ENCODE data around the gene NKAIN2.

NKAIN2 gene

GRCh38 chr6:124747349-124747748 lies 943.7 kb downstream of the NKAIN2 start:
- H3K9me2 ChIP-seq (replicated peaks; ENCODE audit: insufficient read depth, low read length): no peaks in the 10 kb centered on the region
- no peak overlapping the region for H3K27ac ChIP-seq (ENCODE audit: low read length)
- no peaks in the 10 kb centered on the region for H3K9me3 ChIP-seq (replicated peaks; ENCODE audit: insufficient read depth, low read length)
- H3K27me3 ChIP-seq (replicated peaks; ENCODE audit: insufficient read depth, low read length): no peaks in the 10 kb centered on the region
- H3K4me1 ChIP-seq (ENCODE audit: low read length): no peaks in the 10 kb centered on the region
- DNase-seq: no peak
- H3K4me3 ChIP-seq (ENCODE audit: low read length): no peak overlapping the region
- no peak overlapping the region for H3K9ac ChIP-seq (ENCODE audit: low read length)
- no peak overlapping the region for H3K4me2 ChIP-seq (ENCODE audit: low read depth, low read length)
- no peak overlapping the region for H2AFZ ChIP-seq (ENCODE audit: low read length)
- H3F3A ChIP-seq (ENCODE audit: insufficient read depth, low read length): no peaks in the 10 kb centered on the region
- H3K36me3 ChIP-seq (replicated peaks; ENCODE audit: insufficient read depth, low read length): no peaks in the 10 kb centered on the region
- TF ChIP-seq EZH2phosphoT487 (IDR thresholded peaks at IDR 0.05; ENCODE audit: low read length): no peak
- TF ChIP-seq CTCF (IDR thresholded peaks at IDR 0.05; ENCODE audit: low read length): no peak
- TF ChIP-seq EZH2 (optimal IDR thresholded peaks at IDR 0.05; ENCODE audit: low read depth, low read length): no peak
- H3K79me2 ChIP-seq (ENCODE audit: low read length): no peaks in the 10 kb centered on the region
- no peaks in the 10 kb centered on the region for H4K20me1 ChIP-seq (ENCODE audit: insufficient read depth, low read length)

- Histone ChIP-seq H3K9ac (ENCODE audit: low read length) (no peak overlapping the region), H3K4me3 (ENCODE audit: low read length) (no peak overlapping the region), H3K27me3 (replicated peaks; ENCODE audit: insufficient read depth, low read length) (no peaks in the 10 kb centered on the region), H3K9me2 (replicated peaks; ENCODE audit: insufficient read depth, low read length) (no peaks in the 10 kb centered on the region), H3K27ac (ENCODE audit: low read length) (no peak overlapping the region), H2AFZ (ENCODE audit: low read length) (no peak overlapping the region), H3K79me2 (ENCODE audit: low read length) (no peaks in the 10 kb centered on the region), H4K20me1 (ENCODE audit: insufficient read depth, low read length) (no peaks in the 10 kb centered on the region), H3K4me1 (ENCODE audit: low read length) (no peaks in the 10 kb centered on the region), H3K9me3 (replicated peaks; ENCODE audit: insufficient read depth, low read length) (no peaks in the 10 kb centered on the region), H3K36me3 (replicated peaks; ENCODE audit: insufficient read depth, low read length) (no peaks in the 10 kb centered on the region), H3K4me2 (ENCODE audit: low read depth, low read length) (no peak overlapping the region), H3F3A (ENCODE audit: insufficient read depth, low read length) (no peaks in the 10 kb centered on the region)
- TF ChIP-seq EZH2phosphoT487 (IDR thresholded peaks at IDR 0.05; ENCODE audit: low read length) (no peak), CTCF (IDR thresholded peaks at IDR 0.05; ENCODE audit: low read length) (no peak), EZH2 (optimal IDR thresholded peaks at IDR 0.05; ENCODE audit: low read depth, low read length) (no peak)
- no peak for DNase-seq
These were observed 945.1 kb downstream of the NKAIN2 start for GRCh38 chr6:124748778-124749177.

GRCh38 chr6:124753001-124753400 lies 949.3 kb downstream of the NKAIN2 start:
- Histone ChIP-seq H3K9me2 (replicated peaks; ENCODE audit: insufficient read depth, low read length) (no peaks in the 10 kb centered on the region), H3K4me3 (ENCODE audit: low read length) (no peak overlapping the region), H2AFZ (ENCODE audit: low read length) (no peak overlapping the region), H3K4me2 (ENCODE audit: low read depth, low read length) (no peak overlapping the region), H3K27me3 (replicated peaks; ENCODE audit: insufficient read depth, low read length) (no peaks in the 10 kb centered on the region), H3K9ac (ENCODE audit: low read length) (no peak overlapping the region), H3F3A (ENCODE audit: insufficient read depth, low read length) (no peaks in the 10 kb centered on the region), H3K4me1 (ENCODE audit: low read length) (no peaks in the 10 kb centered on the region), H3K36me3 (replicated peaks; ENCODE audit: insufficient read depth, low read length) (no peaks in the 10 kb centered on the region), H3K9me3 (replicated peaks; ENCODE audit: insufficient read depth, low read length) (no peaks in the 10 kb centered on the region), H4K20me1 (ENCODE audit: insufficient read depth, low read length) (no peaks in the 10 kb centered on the region), H3K79me2 (ENCODE audit: low read length) (no peaks in the 10 kb centered on the region), H3K27ac (ENCODE audit: low read length) (no peak overlapping the region)
- TF ChIP-seq EZH2 (optimal IDR thresholded peaks at IDR 0.05; ENCODE audit: low read depth, low read length) (no peak), EZH2phosphoT487 (IDR thresholded peaks at IDR 0.05; ENCODE audit: low read length) (no peak), CTCF (IDR thresholded peaks at IDR 0.05; ENCODE audit: low read length) (no peak)
- DNase-seq: no peak
